Measurements from ENCODE around the gene ZNF681. TPM values are rescaled to one million over a fixed set of nuclear protein-coding genes. Genes with fewer than 3 reads are reported as not detected.
"Not testable (repeated sequence)": the region's sequence is repeated elsewhere in the genome, so short reads cannot be mapped to it uniquely, and the experiment has no call there.

The ZNF681 gene
- total RNA-seq, 8 experiments from 2014 or later: 0.05 to 6.6 (median 4.6) TPM; not detected in 1

DNA sequence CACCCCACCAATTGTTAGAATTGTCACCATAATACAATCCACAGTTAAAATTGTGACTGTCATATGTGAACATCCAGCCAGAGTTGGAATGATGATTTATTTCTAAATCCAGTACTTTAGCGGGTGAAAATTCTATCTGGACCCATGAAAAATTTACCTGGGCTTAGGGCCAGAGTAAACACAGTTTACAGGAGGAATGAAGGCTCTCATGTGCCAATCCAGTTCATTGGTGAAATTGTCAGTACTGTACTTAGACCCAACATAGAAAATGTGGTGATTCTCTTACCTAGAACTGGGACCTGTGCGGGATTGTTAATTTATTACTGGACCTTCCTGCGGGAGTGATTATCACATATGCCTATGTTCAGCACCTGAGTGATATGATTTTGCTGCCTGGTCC is 27.3 kb upstream of the ZNF681 start:
- WGBS, 10 experiments: 38 to 100% (median 90%) methylated on average over 1 to 2 of the region's 3 CpGs; no CpG with 5 or more reads in 4 of the 10 experiments
- Histone ChIP-seq H3K4me3 (no peak overlapping the region), H3K4me1 (replicated peaks in 1 of 2) (no peaks in the 10 kb centered on the region), H3K27ac (no peak overlapping the region)
- in situ Hi-C loops (cut with MboI; ENCODE audit: low pct_unique_long_range_greater_than_20kb in 2 of 9, low sequenced_read_pairs in 9 of 9, unreplicated experiment in 9 of 9): no loop called here
- no peak for ATAC-seq (replicated peaks in 6 of 8)

DNA sequence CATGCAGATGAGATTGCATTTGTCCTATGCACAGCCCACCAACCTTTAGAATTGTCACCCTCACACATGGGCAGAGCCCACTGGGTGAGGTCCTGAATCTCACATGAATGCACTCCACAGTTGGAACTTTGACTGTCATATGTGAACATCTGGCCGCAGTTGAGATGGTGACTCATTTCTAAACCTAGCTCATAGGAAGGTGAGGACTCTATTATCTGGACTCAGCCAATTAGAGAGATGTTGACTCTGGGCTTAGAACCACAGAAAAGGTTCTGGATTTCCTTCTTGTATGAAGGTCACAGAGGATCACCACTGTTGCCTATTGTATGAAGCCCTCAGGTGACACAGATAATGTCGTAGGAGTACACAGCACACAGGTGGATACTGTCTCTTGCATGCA is 25.6 kb upstream of the ZNF681 start:
- in situ Hi-C loops (cut with MboI; ENCODE audit: low pct_unique_long_range_greater_than_20kb in 2 of 9, low sequenced_read_pairs in 9 of 9, unreplicated experiment in 9 of 9): no loop called here
- ATAC-seq (replicated peaks in 6 of 8): no peak
- H3K4me3 ChIP-seq: no peak overlapping the region
- no peaks in the 10 kb centered on the region for H3K4me1 ChIP-seq (replicated peaks in 1 of 2)
- 0 to 50% (median 21%) methylated on average over 1 to 2 of the region's 2 CpGs; no CpG with 5 or more reads in 4 of the 10 experiments for WGBS, 10 experiments
- no peak overlapping the region for H3K27ac ChIP-seq

DNA sequence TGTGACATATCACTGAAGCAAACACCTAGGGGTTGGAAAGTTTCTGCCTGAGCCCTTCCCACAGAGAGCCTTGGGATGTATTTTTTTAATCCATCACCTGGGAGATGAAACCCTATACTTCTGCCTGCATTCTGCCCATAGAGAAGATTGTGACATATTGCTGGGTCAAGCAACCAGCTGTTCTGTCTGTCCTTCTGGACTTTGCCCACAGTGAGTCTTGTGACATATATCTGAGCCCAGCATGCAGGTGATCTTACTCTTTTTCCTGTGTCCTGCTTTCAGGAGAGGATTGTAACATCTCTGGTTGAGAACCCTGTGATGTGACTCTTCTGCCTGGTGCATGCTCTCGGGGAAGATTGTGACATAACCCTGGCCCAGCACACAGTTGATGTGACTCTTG is 24.9 kb upstream of the ZNF681 start:
- no peak for ATAC-seq (replicated peaks in 6 of 8)
- in situ Hi-C loops (cut with MboI; ENCODE audit: low pct_unique_long_range_greater_than_20kb in 2 of 9, low sequenced_read_pairs in 9 of 9, unreplicated experiment in 9 of 9): no loop called here
- Histone ChIP-seq H3K27ac (no peak overlapping the region), H3K4me3 (no peak overlapping the region), H3K4me1 (replicated peaks in 1 of 2) (no peaks in the 10 kb centered on the region)
- 0% methylated on average over 1 of the region's 1 CpG; no CpG with 5 or more reads in 7 of the 10 experiments for WGBS, 10 experiments

DNA sequence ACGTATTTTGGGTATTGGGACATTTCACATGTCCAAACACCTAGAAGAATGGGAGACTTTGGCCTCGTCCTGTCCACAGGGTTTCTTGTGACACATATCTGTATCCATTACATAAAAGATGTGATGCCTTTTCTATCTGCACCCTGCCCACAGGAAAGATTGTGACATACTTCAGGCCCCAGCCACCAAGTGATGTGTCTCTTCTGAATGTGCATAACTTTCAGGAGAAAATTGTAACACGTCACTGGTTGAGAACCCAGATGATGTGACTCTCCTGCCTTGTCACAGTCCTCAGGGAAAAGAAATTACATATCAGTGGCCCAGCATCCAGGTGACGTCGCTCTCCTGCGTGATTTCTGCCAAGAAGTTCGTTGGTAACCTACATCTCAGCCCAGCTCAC is 21.0 kb upstream of the ZNF681 start:
- no peaks in the 10 kb centered on the region for H3K4me1 ChIP-seq (replicated peaks in 1 of 2)
- 20 to 100% (median 33%) methylated on average over 1 to 6 of the region's 7 CpGs; no CpG with 5 or more reads in 3 of the 10 experiments for WGBS, 10 experiments
- in situ Hi-C loops (cut with MboI; ENCODE audit: low pct_unique_long_range_greater_than_20kb in 2 of 9, low sequenced_read_pairs in 9 of 9, unreplicated experiment in 9 of 9): no loop called here

DNA sequence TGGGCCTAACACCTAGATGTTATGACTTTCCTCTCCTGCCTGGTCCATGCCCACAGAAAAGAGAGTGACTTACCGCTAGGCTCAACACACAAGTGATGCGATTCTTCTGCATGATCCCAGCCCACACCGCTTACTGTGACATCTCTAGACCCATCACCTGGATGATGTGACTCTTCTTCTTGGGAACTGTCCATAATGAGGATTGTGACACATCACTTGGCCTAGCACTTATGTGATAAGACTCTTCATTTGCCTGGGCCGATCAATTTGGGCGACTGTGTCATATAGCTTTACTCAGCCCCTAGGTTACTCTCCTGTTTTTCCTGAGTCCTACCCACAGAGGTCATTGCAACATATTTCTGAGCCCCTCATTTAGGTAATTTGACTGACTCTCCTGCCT is 19.9 kb upstream of the ZNF681 start:
- Histone ChIP-seq H3K27ac (no peak overlapping the region), H3K4me3 (no peak overlapping the region), H3K4me1 (replicated peaks in 1 of 2) (no peaks in the 10 kb centered on the region)
- ATAC-seq (replicated peaks in 6 of 8): no peak
- WGBS, 10 experiments: 51 to 100% (median 92%) methylated on average over 1 to 5 of the region's 5 CpGs; no CpG with 5 or more reads in 3 of the 10 experiments
- in situ Hi-C loops (cut with MboI; ENCODE audit: low pct_unique_long_range_greater_than_20kb in 2 of 9, low sequenced_read_pairs in 9 of 9, unreplicated experiment in 9 of 9): no loop called here

More for the DNA sequence above, 21.0 kb upstream of the ZNF681 start:
- Histone ChIP-seq H3K4me3 (no peak overlapping the region), H3K27ac (no peak overlapping the region)
- no peak for ATAC-seq (replicated peaks in 6 of 8)

DNA sequence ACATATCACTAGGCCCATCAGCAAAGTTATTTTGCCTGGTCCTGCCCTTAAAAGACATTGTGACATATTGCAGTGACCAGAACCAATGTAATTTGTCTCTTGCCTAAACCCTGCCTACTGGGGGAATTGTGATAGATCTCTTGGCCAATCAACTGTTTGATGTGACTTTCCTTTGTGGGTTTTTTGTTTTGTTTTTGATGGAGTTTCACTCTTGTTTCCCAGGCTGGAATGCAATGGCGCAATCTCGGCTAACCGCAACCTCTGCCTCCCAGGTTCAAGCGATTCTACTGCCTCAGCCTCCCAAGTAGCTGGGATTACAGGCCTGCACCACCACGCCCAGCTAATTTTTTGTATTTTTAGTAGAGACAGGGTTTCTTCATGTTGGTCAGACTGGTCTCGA is 19.3 kb upstream of the ZNF681 start:
- H3K4me3 ChIP-seq; H3K27ac ChIP-seq; H3K4me1 ChIP-seq (replicated peaks in 1 of 2); in situ Hi-C loops (cut with MboI; ENCODE audit: low pct_unique_long_range_greater_than_20kb in 2 of 9, low sequenced_read_pairs in 9 of 9, unreplicated experiment in 9 of 9); ATAC-seq (replicated peaks in 6 of 8): not testable (repeated sequence)
- WGBS, 10 experiments: 49 to 100% (median 90%) methylated on average over 1 to 6 of the region's 6 CpGs; no CpG with 5 or more reads in 4 of the 10 experiments

DNA sequence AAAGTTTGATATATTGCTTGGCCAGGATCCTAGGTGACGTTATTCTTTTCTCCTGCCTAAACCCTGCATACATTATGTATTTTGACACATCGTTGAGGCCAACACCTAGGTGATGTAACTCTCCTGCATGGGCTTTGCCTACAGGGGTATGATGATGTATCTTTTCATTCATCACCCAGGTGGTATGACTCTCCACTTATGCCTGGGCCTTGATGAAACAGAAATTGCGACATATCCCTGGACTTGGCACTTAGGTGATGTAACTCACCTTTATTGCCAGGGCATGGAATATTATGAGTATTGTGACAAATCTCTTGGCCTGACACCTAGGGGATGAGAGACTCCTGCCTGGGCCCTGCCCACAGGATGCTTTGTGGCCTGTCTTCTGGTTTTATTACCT is 18.5 kb upstream of the ZNF681 start:
- in situ Hi-C loops (cut with MboI; ENCODE audit: low pct_unique_long_range_greater_than_20kb in 2 of 9, low sequenced_read_pairs in 9 of 9, unreplicated experiment in 9 of 9): no loop called here

DNA sequence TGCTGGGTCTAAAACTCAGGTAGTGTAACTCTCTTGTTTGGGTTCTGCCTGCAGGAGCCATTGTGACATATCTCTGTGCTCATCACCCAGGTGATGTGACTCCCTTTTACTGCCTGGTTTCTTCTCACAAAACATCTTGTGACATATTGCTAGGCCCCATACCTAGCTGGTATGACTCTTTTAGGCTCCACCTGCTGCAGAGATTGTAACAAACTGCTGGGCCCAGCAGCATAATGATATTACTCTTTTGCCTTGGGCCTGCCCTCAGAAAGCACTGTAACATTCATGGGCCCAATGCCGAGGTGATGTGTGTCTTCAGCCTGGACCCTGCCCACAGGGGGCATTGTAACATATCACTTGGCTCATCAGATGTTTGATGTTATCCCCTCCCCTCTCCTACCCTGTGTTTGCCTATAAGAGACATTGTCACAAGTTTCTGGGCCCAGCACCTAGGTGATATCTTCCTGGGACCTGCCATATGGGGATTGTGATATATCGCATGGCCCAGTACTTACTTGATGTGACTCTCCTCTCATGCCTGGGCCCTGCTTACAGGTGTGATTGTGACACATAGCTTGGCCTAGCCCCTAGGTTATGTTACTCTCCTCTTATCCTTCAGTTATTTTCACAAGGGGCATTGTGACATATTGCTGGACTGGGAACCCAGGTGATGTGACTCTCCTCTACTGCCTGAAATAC is 18.0 kb upstream of the ZNF681 start:
- ATAC-seq (replicated peaks in 6 of 8): no peak
- H3K4me3 ChIP-seq: no peak overlapping the region
- no peak overlapping the region for H3K27ac ChIP-seq
- 83 to 100% (median 100%) methylated on average over 1 to 2 of the region's 2 CpGs; no CpG with 5 or more reads in 7 of the 10 experiments for WGBS, 10 experiments
- H3K4me1 ChIP-seq (replicated peaks in 1 of 2): no peaks in the 10 kb centered on the region
- in situ Hi-C loops (cut with MboI; ENCODE audit: low pct_unique_long_range_greater_than_20kb in 2 of 9, low sequenced_read_pairs in 9 of 9, unreplicated experiment in 9 of 9): no loop called here

More for the DNA sequence above, 18.5 kb upstream of the ZNF681 start:
- no peak for ATAC-seq (replicated peaks in 6 of 8)
- H3K4me3 ChIP-seq: no peak overlapping the region
- H3K27ac ChIP-seq: no peak overlapping the region
- WGBS, 10 experiments: 0 to 100% (median 71%) methylated on average over 1 to 2 of the region's 3 CpGs; no CpG with 5 or more reads in 4 of the 10 experiments
- H3K4me1 ChIP-seq (replicated peaks in 1 of 2): no peaks in the 10 kb centered on the region

DNA sequence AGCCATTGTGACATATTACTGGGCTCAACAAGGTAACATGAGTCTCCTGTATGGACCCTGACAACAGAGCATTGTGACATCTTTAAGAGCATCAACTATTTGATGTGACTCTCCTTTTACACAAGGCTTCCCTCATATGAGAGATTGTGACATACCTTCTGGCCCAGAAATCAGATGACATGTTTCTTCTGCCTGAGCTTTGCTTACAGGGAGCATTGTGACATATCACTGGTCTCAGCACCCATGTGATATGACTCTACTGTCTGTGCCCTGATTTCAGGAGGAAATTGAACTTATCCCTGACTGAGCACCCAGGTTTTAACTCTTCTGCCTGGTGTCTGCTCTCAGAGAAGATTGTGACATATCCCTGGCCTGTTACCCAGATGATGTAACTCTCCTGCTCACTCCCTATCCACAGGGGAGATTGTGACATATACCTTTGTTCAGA is 15.9 kb upstream of the ZNF681 start:
- Histone ChIP-seq H3K4me1 (replicated peaks in 1 of 2) (no peaks in the 10 kb centered on the region), H3K27ac (no peak overlapping the region), H3K4me3 (no peak overlapping the region)
- no peak for ATAC-seq (replicated peaks in 6 of 8)
- in situ Hi-C loops (cut with MboI; ENCODE audit: low pct_unique_long_range_greater_than_20kb in 2 of 9, low sequenced_read_pairs in 9 of 9, unreplicated experiment in 9 of 9): no loop called here

DNA sequence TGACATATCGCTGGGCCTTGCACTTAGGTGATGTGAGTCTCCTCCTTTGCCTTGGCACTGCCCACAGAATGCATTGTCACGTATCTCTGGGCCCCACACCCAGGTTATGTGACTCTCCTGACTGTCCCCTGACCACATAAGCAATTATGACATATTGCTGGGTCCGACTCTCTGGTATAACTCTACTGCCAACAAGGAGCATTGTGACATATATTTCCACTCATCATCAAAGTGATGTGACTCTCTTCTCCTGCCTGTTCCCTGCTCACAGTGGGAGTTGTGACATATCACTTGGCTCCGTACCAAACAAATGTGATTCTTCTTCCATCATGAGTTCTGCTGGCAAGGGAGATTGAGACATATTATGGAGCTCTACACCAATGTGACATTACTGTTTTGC is 15.4 kb upstream of the ZNF681 start:
- Histone ChIP-seq H3K27ac (no peak overlapping the region), H3K4me3 (no peak overlapping the region), H3K4me1 (replicated peaks in 1 of 2) (no peaks in the 10 kb centered on the region)
- no peak for ATAC-seq (replicated peaks in 6 of 8)
- 18 to 100% (median 62%) methylated on average over 1 to 4 of the region's 4 CpGs; no CpG with 5 or more reads in 2 of the 10 experiments for WGBS, 10 experiments
- in situ Hi-C loops (cut with MboI; ENCODE audit: low pct_unique_long_range_greater_than_20kb in 2 of 9, low sequenced_read_pairs in 9 of 9, unreplicated experiment in 9 of 9): no loop called here

DNA sequence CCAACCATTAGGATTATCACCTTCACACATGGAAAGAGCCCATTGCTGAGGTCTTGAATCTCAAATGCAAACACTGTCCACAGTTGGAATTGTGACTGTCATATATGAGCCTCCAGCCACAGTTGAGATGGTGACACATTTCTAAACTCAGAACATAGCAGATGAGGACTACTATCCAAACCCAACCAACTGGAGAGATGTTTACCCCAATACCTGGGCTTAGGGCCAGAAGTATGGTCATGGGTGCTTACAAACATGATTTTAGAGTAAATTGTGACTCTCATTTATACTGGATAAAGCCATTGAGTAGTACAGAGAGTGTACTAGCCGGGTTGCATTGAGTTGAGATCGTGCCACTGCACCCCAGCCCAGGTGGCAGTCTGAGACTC is 14.0 kb upstream of the ZNF681 start:
- ATAC-seq (replicated peaks in 6 of 8): no peak
- in situ Hi-C loops (cut with MboI; ENCODE audit: low pct_unique_long_range_greater_than_20kb in 2 of 9, low sequenced_read_pairs in 9 of 9, unreplicated experiment in 9 of 9): no loop called here
- no peak overlapping the region for H3K4me3 ChIP-seq
- 8 to 92% (median 80%) methylated on average over 1 to 2 of the region's 2 CpGs; no CpG with 5 or more reads in 7 of the 10 experiments for WGBS, 10 experiments
- H3K4me1 ChIP-seq (replicated peaks in 1 of 2): no peaks in the 10 kb centered on the region
- H3K27ac ChIP-seq: no peak overlapping the region

DNA sequence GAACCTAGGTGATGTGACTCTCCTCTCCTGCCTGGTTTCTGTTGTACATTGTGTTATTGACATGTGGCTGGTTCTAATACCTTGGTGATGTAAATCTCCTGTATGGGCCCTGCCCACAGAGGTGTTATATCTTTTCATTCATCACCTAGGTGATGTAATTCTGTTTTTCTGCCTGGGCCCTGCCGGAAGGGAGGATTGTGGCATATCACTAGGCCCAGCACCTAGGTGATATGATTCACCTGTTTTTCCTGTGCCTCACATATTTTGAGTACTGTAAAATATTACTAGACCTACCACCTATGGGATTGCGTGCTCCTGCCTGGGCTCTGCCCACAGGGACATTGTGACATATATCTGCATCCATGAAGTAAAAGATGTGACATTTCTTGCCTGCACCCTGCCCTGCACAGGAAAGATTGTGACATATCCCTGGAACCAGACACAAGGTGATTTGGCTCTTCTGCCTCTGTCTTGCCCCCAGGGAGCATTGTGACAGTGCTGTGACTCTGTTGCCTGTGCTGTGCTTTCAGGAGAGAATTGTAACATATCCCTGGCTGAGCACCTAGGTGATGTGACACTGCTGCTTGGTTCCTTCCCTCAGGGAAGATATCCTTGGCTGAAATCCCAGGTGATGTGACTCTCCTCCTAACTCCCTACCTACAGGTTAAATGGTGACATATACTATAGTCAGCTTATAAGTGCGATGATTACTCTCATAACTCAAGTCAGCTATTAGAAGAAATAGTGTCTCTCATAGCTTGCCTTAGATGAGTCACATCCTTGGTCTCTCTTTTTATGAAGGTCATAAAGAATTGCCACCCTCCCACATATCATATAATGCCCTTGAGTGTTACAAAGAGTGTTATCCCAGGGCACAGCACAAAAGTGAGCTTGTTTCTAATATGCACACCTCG is 13.3 kb upstream of the ZNF681 start:
- in situ Hi-C loops (cut with MboI; ENCODE audit: low pct_unique_long_range_greater_than_20kb in 2 of 9, low sequenced_read_pairs in 9 of 9, unreplicated experiment in 9 of 9): no loop called here
- WGBS, 10 experiments: 17 to 100% (median 76%) methylated on average over 1 to 3 of the region's 4 CpGs; no CpG with 5 or more reads in 1 of the 10 experiments
- Histone ChIP-seq H3K27ac (no peak overlapping the region), H3K4me1 (replicated peaks in 1 of 2) (no peaks in the 10 kb centered on the region), H3K4me3 (no peak overlapping the region)
- ATAC-seq (replicated peaks in 6 of 8): no peak

DNA sequence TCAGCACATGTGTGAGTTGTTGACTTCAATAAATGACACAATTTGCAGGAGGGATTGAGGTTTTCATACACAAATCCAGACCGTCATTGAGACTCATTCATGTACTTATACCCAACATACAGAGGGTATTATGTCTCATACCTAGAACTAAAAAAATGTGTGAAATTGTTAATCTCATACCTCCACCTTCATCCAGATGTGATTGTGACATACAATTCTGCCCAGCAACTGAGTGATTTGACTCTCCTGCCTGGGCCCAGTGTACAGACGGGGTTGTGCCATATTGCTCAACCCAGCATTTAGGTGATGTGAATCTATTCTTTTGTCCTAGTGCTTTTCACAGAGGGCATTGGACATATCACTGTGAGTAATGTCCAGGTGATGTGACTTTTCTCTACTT is 12.6 kb upstream of the ZNF681 start:
- H3K27ac ChIP-seq: no peak overlapping the region
- H3K4me1 ChIP-seq (replicated peaks in 1 of 2): no peaks in the 10 kb centered on the region
- 25 to 100% (median 100%) methylated on average over 1 to 2 of the region's 2 CpGs; no CpG with 5 or more reads in 3 of the 10 experiments for WGBS, 10 experiments
- ATAC-seq (replicated peaks in 6 of 8): no peak
- no peak overlapping the region for H3K4me3 ChIP-seq
- in situ Hi-C loops (cut with MboI; ENCODE audit: low pct_unique_long_range_greater_than_20kb in 2 of 9, low sequenced_read_pairs in 9 of 9, unreplicated experiment in 9 of 9): no loop called here
